PC-9 (cell line): Measurements from ENCODE around the gene ABCA12.

ENCODE experiments used
- EZH2 ChIP-seq: fragments of 200-600 bp; sonication (generic); IDR thresholded peaks from 2 replicates; pipeline ENCODE4 v1.8.0; 2017; ENCODE audit warnings: antibody characterized with exemption, low read depth
- TF ChIP-seq, protein P1 (sequence below): fragments of 200-600 bp; sonication (generic); conservative IDR thresholded peaks from 2 replicates; pipeline ENCODE4 v1.6.1; 2017; ENCODE audit warnings: mixed run types, antibody characterized with exemption, mild to moderate bottlenecking, moderate library complexity

DNA sequence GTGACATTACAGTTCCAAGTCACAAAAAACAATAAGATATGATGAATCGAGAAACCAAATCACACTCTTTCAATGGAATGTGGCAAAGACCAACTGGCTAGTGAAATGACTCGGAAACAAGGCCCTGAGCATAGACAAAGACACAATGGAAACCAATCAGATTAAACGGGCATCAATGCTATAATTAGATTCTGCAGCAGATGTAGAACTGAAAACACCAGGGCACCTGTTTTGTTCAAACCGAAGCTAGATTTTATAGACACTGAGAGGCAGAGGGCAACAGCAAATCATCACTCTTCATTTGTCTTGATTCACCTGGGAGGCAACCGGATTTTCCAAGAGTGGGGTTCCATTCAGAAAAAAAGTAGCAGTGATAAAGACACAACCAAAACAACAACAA, 236.1 kb downstream of the ABCA12 start:
- TF ChIP-seq, protein P1, sequence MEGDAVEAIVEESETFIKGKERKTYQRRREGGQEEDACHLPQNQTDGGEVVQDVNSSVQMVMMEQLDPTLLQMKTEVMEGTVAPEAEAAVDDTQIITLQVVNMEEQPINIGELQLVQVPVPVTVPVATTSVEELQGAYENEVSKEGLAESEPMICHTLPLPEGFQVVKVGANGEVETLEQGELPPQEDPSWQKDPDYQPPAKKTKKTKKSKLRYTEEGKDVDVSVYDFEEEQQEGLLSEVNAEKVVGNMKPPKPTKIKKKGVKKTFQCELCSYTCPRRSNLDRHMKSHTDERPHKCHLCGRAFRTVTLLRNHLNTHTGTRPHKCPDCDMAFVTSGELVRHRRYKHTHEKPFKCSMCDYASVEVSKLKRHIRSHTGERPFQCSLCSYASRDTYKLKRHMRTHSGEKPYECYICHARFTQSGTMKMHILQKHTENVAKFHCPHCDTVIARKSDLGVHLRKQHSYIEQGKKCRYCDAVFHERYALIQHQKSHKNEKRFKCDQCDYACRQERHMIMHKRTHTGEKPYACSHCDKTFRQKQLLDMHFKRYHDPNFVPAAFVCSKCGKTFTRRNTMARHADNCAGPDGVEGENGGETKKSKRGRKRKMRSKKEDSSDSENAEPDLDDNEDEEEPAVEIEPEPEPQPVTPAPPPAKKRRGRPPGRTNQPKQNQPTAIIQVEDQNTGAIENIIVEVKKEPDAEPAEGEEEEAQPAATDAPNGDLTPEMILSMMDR = no peak
- no peak for TF ChIP-seq EZH2
